B cell (primary cell): ENCODE measurements around the gene DEFB119. TPM values are rescaled to one million over a fixed set of nuclear protein-coding genes. Genes with fewer than 3 reads are reported as not detected.

ENCODE experiments used
- ATAC-seq: fragments of 200-7000 bp; cut with Tn5 transposase; one replicate; pipeline ENCODE4 v1.10.0; 2021; ENCODE audit warnings: low read depth, mild to moderate bottlenecking, moderate number of reproducible peaks, moderate library complexity
- CTCF ChIA-PET: fragments of 350-600 bp; sonication (Branson Sonifier 250); formaldehyde crosslinking; loops from one replicate; lab custom pipeline; 2021; ENCODE audit warnings: antibody characterized with exemption, inconsistent platforms; lab: Charles Lee
- POLR2A ChIA-PET: fragments of 350-600 bp; sonication (Branson Sonifier 250); formaldehyde crosslinking; loops from one replicate; lab custom pipeline; 2021; ENCODE audit warnings: antibody characterized with exemption; lab: Charles Lee
- DNase-seq: peaks from one replicate; pipeline ENCODE4 v3.0.0; 2013
- H2AFZ ChIP-seq: 2 replicates; pipeline ENCODE4 v1.6.1; 2012; ENCODE audit warnings: mild to moderate bottlenecking, low read depth, low read length; ENCODE audit not compliant: insufficient read depth, poor library complexity, severe bottlenecking
- H3K27ac ChIP-seq, 2 donors: 1 replicate in 1 of 2; 2 replicates in 1 of 2; pipeline ENCODE4 v1.5.1; 2012 to 2013; ENCODE audit warnings: low read length in 2 of 2, mild to moderate bottlenecking in 2 of 2, moderate library complexity in 1 of 2
- H3K27me3 ChIP-seq, 4 experiments: fragments of 200-600 bp in 1 of 4; sonication (generic) in 1 of 4; replicated peaks in 1 of 4; 1 replicate in 2 of 4; 2 replicates in 2 of 4; pipeline versions ENCODE4 v1.6.1 to v1.7.0; 2013 to 2016; ENCODE audit warnings: low read length in 3 of 4, mild to moderate bottlenecking in 2 of 4, mixed read lengths in 1 of 4, moderate library complexity in 1 of 4; ENCODE audit not compliant: insufficient read depth in 4 of 4, control insufficient read depth in 3 of 4; ENCODE audit errors: control extremely low read depth in 1 of 4
- H3K36me3 ChIP-seq, 2 experiments: replicated peaks in 1 of 2; 1 replicate in 1 of 2; 2 replicates in 1 of 2; pipeline versions ENCODE4 v1.6.1 to v1.7.1; 2013; ENCODE audit warnings: low read length in 1 of 2; ENCODE audit not compliant: insufficient read depth in 2 of 2, control insufficient read depth in 1 of 2; ENCODE audit errors: control extremely low read depth in 1 of 2, extremely low read depth in 1 of 2
- H3K4me1 ChIP-seq, 2 donors: fragments of 200-600 bp in 1 of 2; sonication (generic) in 1 of 2; 1 replicate in 1 of 2; 2 replicates in 1 of 2; pipeline versions ENCODE4 v1.5.1 to v1.6.1; 2013 to 2017; ENCODE audit warnings: low read length in 2 of 2; ENCODE audit not compliant: control insufficient read depth in 2 of 2, insufficient read depth in 2 of 2
- H3K4me2 ChIP-seq: replicated peaks from 2 replicates; pipeline ENCODE3; 2012; ENCODE audit warnings: mild to moderate bottlenecking, low read depth, low read length; ENCODE audit not compliant: poor library complexity, severe bottlenecking
- H3K4me3 ChIP-seq, 5 experiments: fragments of 200-600 bp in 1 of 5; sonication (generic) in 1 of 5; 1 replicate in 3 of 5; 2 replicates in 2 of 5; pipeline versions ENCODE4 v1.5.1 to v1.7.0; 2011 to 2016; ENCODE audit warnings: low read length in 4 of 5, mild to moderate bottlenecking in 4 of 5, low read depth in 2 of 5, control low read depth in 1 of 5, moderate library complexity in 1 of 5; ENCODE audit not compliant: insufficient read depth in 1 of 5; ENCODE audit errors: control extremely low read depth in 1 of 5, extremely low read depth in 1 of 5
- H3K79me2 ChIP-seq: fragments of 200-600 bp; sonication (generic); one replicate; pipeline ENCODE4 v1.6.0; 2016; ENCODE audit warnings: low read length; ENCODE audit not compliant: control insufficient read depth, insufficient read depth
- H3K9ac ChIP-seq: fragments of 200-600 bp; sonication (generic); 2 replicates; pipeline ENCODE4 v1.6.1; 2017; ENCODE audit warnings: mild to moderate bottlenecking, low read length, moderate library complexity
- H3K9me3 ChIP-seq, 3 donors: one replicate each; pipeline versions ENCODE4 v1.6.1 to v1.7.1; 2013; ENCODE audit warnings: low read length in 2 of 3; ENCODE audit not compliant: control insufficient read depth in 2 of 3, insufficient read depth in 1 of 3; ENCODE audit errors: control extremely low read depth in 1 of 3
- H4K20me1 ChIP-seq: 2 replicates; pipeline ENCODE4 v1.6.0; 2012; ENCODE audit warnings: mild to moderate bottlenecking, low read length; ENCODE audit not compliant: insufficient read depth, control insufficient read depth, poor library complexity, severe bottlenecking
- H3K27ac Mint-ChIP-seq: one replicate; pipeline ENCODE4 v1.8.0; 2021; ENCODE audit warnings: mixed read lengths
- H3K27me3 Mint-ChIP-seq: one replicate; pipeline ENCODE4 v1.8.0; 2021; ENCODE audit warnings: mixed read lengths
- H3K4me1 Mint-ChIP-seq: one replicate; pipeline ENCODE4 v1.8.0; 2021; ENCODE audit warnings: mixed read lengths
- H3K4me3 Mint-ChIP-seq: one replicate; pipeline ENCODE4 v1.8.0; 2021; ENCODE audit warnings: mixed read lengths
- H3K9me3 Mint-ChIP-seq: one replicate; pipeline ENCODE4 v1.8.0; 2022; ENCODE audit warnings: mixed read lengths; ENCODE audit not compliant: insufficient read depth
- EZH2 ChIP-seq: IDR thresholded peaks from 2 replicates; pipeline ENCODE4 v1.6.1; 2012; ENCODE audit warnings: borderline replicate concordance, low read depth, mild to moderate bottlenecking, moderate library complexity, low read length; ENCODE audit not compliant: insufficient read depth, poor library complexity, severe bottlenecking
- intact Hi-C: fragments of 100-400 bp; cut with micrococcal nuclease; formaldehyde crosslinking; loops from one replicate; pipeline ENCODE4 v1.10.0; 2022
- polyA plus RNA-seq: library from polyadenylated mRNA; depleted of rRNA; stranded (reverse); fragments of >200 nt; gene quantifications from 2 replicates; pipeline ENCODE4 v1.2.3, GENCODE V29; 2012
- small RNA-seq: library from RNA; depleted of rRNA; stranded (forward); fragments of <200 nt; gene quantifications from one replicate; pipeline ENCODE3, GENCODE V24; 2012; ENCODE audit warnings: low replicate concordance, low read depth; ENCODE audit not compliant: insufficient read length
- total RNA-seq, 2 donors: library from RNA; stranded (reverse); fragments of 120-200 nt in 1 of 2; gene quantifications; 1 replicate in 1 of 2; 2 replicates in 1 of 2; pipeline versions ENCODE4 v1.2.3 to v1.2.4, GENCODE V29; 2013 to 2022
- TF ChIP-seq, protein P1 (sequence below): fragments of 200-600 bp; IDR thresholded peaks from one replicate; pipeline ENCODE4 v1.8.0; 2022; ENCODE audit warnings: antibody characterized with exemption, mild to moderate bottlenecking

Gene DEFB119
- total and polyA plus RNA-seq, 2 donors (not counting 1 experiment from before 2014, with no cell fraction given), result not detected

DNA sequence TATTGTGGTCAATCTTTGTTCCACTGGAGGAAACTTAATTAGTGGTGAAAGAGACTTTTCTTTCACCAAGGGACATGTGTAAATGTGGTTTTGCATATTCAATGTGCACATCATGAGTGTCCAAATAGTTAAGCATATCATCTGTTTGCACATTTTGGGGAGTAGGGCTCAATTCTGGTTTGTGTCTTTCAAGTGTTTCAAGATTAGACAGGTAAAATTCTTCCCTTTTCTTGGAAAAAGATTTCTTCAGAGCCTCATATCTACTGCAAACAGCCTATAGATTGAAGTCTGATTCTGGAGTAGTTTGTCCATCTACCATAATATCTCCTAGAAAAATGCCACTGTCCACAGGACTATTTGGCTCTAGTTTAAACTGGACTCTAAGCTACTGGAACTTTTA, 48.9 kb downstream of the DEFB119 start:
- TF ChIP-seq EZH2, result no peak
- TF ChIP-seq, protein P1, sequence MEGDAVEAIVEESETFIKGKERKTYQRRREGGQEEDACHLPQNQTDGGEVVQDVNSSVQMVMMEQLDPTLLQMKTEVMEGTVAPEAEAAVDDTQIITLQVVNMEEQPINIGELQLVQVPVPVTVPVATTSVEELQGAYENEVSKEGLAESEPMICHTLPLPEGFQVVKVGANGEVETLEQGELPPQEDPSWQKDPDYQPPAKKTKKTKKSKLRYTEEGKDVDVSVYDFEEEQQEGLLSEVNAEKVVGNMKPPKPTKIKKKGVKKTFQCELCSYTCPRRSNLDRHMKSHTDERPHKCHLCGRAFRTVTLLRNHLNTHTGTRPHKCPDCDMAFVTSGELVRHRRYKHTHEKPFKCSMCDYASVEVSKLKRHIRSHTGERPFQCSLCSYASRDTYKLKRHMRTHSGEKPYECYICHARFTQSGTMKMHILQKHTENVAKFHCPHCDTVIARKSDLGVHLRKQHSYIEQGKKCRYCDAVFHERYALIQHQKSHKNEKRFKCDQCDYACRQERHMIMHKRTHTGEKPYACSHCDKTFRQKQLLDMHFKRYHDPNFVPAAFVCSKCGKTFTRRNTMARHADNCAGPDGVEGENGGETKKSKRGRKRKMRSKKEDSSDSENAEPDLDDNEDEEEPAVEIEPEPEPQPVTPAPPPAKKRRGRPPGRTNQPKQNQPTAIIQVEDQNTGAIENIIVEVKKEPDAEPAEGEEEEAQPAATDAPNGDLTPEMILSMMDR, result no peak
- Histone ChIP-seq H3K4me1 (no peaks in the 10 kb centered on the region), H3K4me2 (no peak overlapping the region), H4K20me1 (no peaks in the 10 kb centered on the region), H3K4me3 (no peak overlapping the region), H3K27ac (no peak overlapping the region), H3K9me3 (no peaks in the 10 kb centered on the region), H3K36me3 (no peaks in the 10 kb centered on the region), H3K27me3 (no peaks in the 10 kb centered on the region), H3K9ac (no peak overlapping the region), H3K79me2 (no peaks in the 10 kb centered on the region), H2AFZ (no peak overlapping the region)
- ChIA-PET CTCF (no interaction called here), POLR2A (no interaction called here)
- DNase-seq (no peak), ATAC-seq (no peak)
- Mint-ChIP-seq H3K4me1 (no peaks in the 10 kb centered on the region), H3K27ac (no peak overlapping the region), H3K9me3 (no peaks in the 10 kb centered on the region), H3K27me3 (peaks cover 3% of the 10 kb centered on the region), H3K4me3 (no peak overlapping the region)
- intact Hi-C loops, result no loop called here

- ChIA-PET CTCF (no interaction called here), POLR2A (no interaction called here)
- Histone ChIP-seq H2AFZ (no peak overlapping the region), H3K27ac (no peak overlapping the region), H3K4me3 (no peak overlapping the region), H3K27me3 (no peaks in the 10 kb centered on the region), H3K36me3 (no peaks in the 10 kb centered on the region), H3K9ac (no peak overlapping the region), H4K20me1 (no peaks in the 10 kb centered on the region), H3K4me1 (no peaks in the 10 kb centered on the region), H3K79me2 (no peaks in the 10 kb centered on the region), H3K4me2 (no peak overlapping the region), H3K9me3 (peaks cover 0 to 7% (median 0%) of the 10 kb centered on the region in 3 donors)
- Mint-ChIP-seq H3K4me3 (no peak overlapping the region), H3K27ac (no peak overlapping the region), H3K4me1 (no peaks in the 10 kb centered on the region), H3K9me3 (peaks cover 11% of the 10 kb centered on the region), H3K27me3 (no peaks in the 10 kb centered on the region)
- TF ChIP-seq EZH2, result no peak
- TF ChIP-seq, protein P1, result no peak
- intact Hi-C loops, result no loop called here
- ATAC-seq (no peak), DNase-seq (no peak)
Observed at GRCh38 chr20:31330893-31331292, 59.5 kb downstream of the DEFB119 start.

Small RNA genes lying within 50 kb of the gene (small RNA-seq; reads per million reads assigned to genes)
- gene DEFB117 (not detected), gene RF00561 (not detected), gene RNA5SP480 (not detected)

Other genes starting within 250 kb of the DEFB119 start
- not detected in 2 replicates for gene DEFB115, start 132.9 kb downstream of the DEFB119 start, total RNA-seq
- not detected in 2 replicates for gene DEFB115, start 132.9 kb downstream of the DEFB119 start, polyA plus RNA-seq
- gene DEFB116, start 82.0 kb downstream of the DEFB119 start, total RNA-seq, result not detected in 2 replicates
- gene DEFB116, start 82.0 kb downstream of the DEFB119 start, polyA plus RNA-seq, result not detected in 2 replicates
- not detected in 2 replicates for gene DEFB118, start 22.0 kb downstream of the DEFB119 start, total RNA-seq
- gene DEFB118, start 22.0 kb downstream of the DEFB119 start, polyA plus RNA-seq, result not detected in 2 replicates
- not detected in 2 replicates for gene DEFB121, start 15.6 kb upstream of the DEFB119 start, total RNA-seq
- gene DEFB121, start 15.6 kb upstream of the DEFB119 start, polyA plus RNA-seq, result not detected in 2 replicates
- gene DEFB123, start 50.0 kb upstream of the DEFB119 start, total RNA-seq, result not detected in 2 replicates
- not detected in 2 replicates for gene DEFB123, start 50.0 kb upstream of the DEFB119 start, polyA plus RNA-seq
- gene DEFB124, start 84.5 kb upstream of the DEFB119 start, total RNA-seq, result not detected in 2 replicates
- not detected in 2 replicates for gene DEFB124, start 84.5 kb upstream of the DEFB119 start, polyA plus RNA-seq
- not detected in 2 replicates for gene REM1, start 84.7 kb upstream of the DEFB119 start, total RNA-seq
- gene REM1, start 84.7 kb upstream of the DEFB119 start, polyA plus RNA-seq, result not detected in 2 replicates
- gene HM13, start 123.9 kb upstream of the DEFB119 start, total RNA-seq, result 85.1 and 94.3 TPM in 2 replicates
- gene HM13, start 123.9 kb upstream of the DEFB119 start, polyA plus RNA-seq, result 61.2 and 73.2 TPM in 2 replicates
- 3.4 and 4.4 TPM in 2 replicates for gene ID1, start 214.7 kb upstream of the DEFB119 start, total RNA-seq
- gene ID1, start 214.7 kb upstream of the DEFB119 start, polyA plus RNA-seq, result 17.8 and 68.2 TPM in 2 replicates
- gene COX4I2, start 247.3 kb upstream of the DEFB119 start, total RNA-seq, result not detected in 2 replicates
- not detected in 2 replicates for gene COX4I2, start 247.3 kb upstream of the DEFB119 start, polyA plus RNA-seq